K562 (cell line): ENCODE results near the gene MIF. TPM values are rescaled to one million over a fixed set of nuclear protein-coding genes. Genes with fewer than 3 reads are reported as not detected.

ENCODE experiments used
- ARID2 ChIP-seq: fragments of 450-650 bp; IDR thresholded peaks from 2 replicates; pipeline ENCODE4 v1.6.1; 2017; ENCODE audit warnings: antibody characterized with exemption, mild to moderate bottlenecking
- CTBP1 ChIP-seq: fragments of 450-650 bp; IDR thresholded peaks from 2 replicates; pipeline ENCODE4 v1.6.1; 2016; ENCODE audit warnings: borderline replicate concordance
- CTCF ChIP-seq, 3 experiments: IDR thresholded peaks in 2 of 3; conservative IDR thresholded peaks in 1 of 3; 2 replicates each; pipeline ENCODE4 v1.5.1; 2011 to 2012; ENCODE audit warnings: low read length in 3 of 3, mild to moderate bottlenecking in 3 of 3, control low read depth in 2 of 3, improper control_type of control experiment in 1 of 3, inconsistent platforms in 1 of 3, low read depth in 1 of 3, mixed read lengths in 1 of 3, moderate library complexity in 1 of 3; ENCODE audit not compliant: insufficient read depth in 2 of 3
- E4F1 ChIP-seq: fragments of 250-450 bp; sonication (Bioruptor Pico); IDR thresholded peaks from 2 replicates; pipeline ENCODE4 v1.5.0; 2021; ENCODE audit warnings: mild to moderate bottlenecking, borderline replicate concordance
- HNRNPLL ChIP-seq: fragments of 200-400 bp; formaldehyde crosslinking; IDR thresholded peaks from 2 replicates; pipeline ENCODE4 v1.6.1; 2017; ENCODE audit warnings: low read length, low read depth, mild to moderate bottlenecking; ENCODE audit not compliant: poor library complexity, severe bottlenecking
- KDM5B ChIP-seq: fragments of 200-600 bp; sonication (generic); IDR thresholded peaks from 2 replicates; pipeline ENCODE4 v1.6.1; 2012; ENCODE audit warnings: low read depth, mild to moderate bottlenecking, moderate library complexity, low read length, control low read depth, inconsistent platforms; ENCODE audit not compliant: insufficient replicate concordance
- NBN ChIP-seq: fragments of 450-650 bp; IDR thresholded peaks from 2 replicates; pipeline ENCODE4 v1.6.1; 2016; ENCODE audit warnings: low read depth, mild to moderate bottlenecking
- PBX2 ChIP-seq, 2 experiments: IDR thresholded peaks in 1 of 2; conservative IDR thresholded peaks in 1 of 2; 2 replicates each; pipeline ENCODE4 v1.6.1; 2016; ENCODE audit warnings: low read depth in 2 of 2, mild to moderate bottlenecking in 1 of 2, missing compliant biosample characterization in 1 of 2, missing genetic modification characterization in 1 of 2, moderate library complexity in 1 of 2
- POLR2G ChIP-seq: fragments of 200-400 bp; formaldehyde crosslinking; IDR thresholded peaks from 2 replicates; pipeline ENCODE4 v1.6.1; 2017; ENCODE audit warnings: low read depth, mild to moderate bottlenecking, antibody characterized with exemption, low read length, moderate library complexity
- RBFOX2 ChIP-seq: fragments of 200-400 bp; formaldehyde crosslinking; IDR thresholded peaks from 2 replicates; pipeline ENCODE4 v1.6.1; 2017; ENCODE audit warnings: low read depth, mild to moderate bottlenecking, low read length, moderate library complexity
- polyA plus RNA-seq, 8 experiments: library from polyadenylated mRNA; depleted of rRNA in 4 of 8; stranded (reverse) in 5 of 8; unstranded in 3 of 8; fragments of >200 nt; fragmentation: Nextera tagmentation in 2 of 8; fragmentation: Illumina TruSeq in 1 of 8; extraction: Ambion mirVana in 2 of 8; extraction: Trizol in 1 of 8; gene quantifications; 2 replicates each; pipeline versions ENCODE4 v1.2.1 to v1.2.3, GENCODE V29; 2011 to 2014; ENCODE audit warnings: inconsistent platforms in 1 of 8, missing spikeins in 1 of 8
- total RNA-seq, 7 experiments: library from RNA; depleted of rRNA in 6 of 7; stranded (reverse); fragments of >200 nt in 6 of 7; fragmentation: Illumina TruSeq in 2 of 7; extraction: Trizol in 2 of 7; gene quantifications; 2 replicates each; pipeline versions ENCODE4 v1.2.1 to v1.2.3, GENCODE V29; 2011 to 2021; ENCODE audit warnings: low replicate concordance in 1 of 7
- TF ChIP-seq, protein P1 (sequence below): IDR thresholded peaks from 2 replicates; pipeline ENCODE4 v1.6.1; 2011; ENCODE audit warnings: borderline replicate concordance, low read depth, mild to moderate bottlenecking, moderate library complexity, low read length; ENCODE audit not compliant: insufficient read depth, poor library complexity, severe bottlenecking
- TF ChIP-seq, protein P2 (sequence below): fragments of 450-650 bp; formaldehyde crosslinking; IDR thresholded peaks from 2 replicates; pipeline ENCODE4 v1.4.0; 2022; ENCODE audit warnings: missing genetic modification characterization

Gene MIF
- total and polyA plus RNA-seq, 9 of the 15 experiments (the other 6 are each of a cell fraction or from before 2014, with no cell fraction given) = 7.4 to 666 (median 193) TPM

DNA sequence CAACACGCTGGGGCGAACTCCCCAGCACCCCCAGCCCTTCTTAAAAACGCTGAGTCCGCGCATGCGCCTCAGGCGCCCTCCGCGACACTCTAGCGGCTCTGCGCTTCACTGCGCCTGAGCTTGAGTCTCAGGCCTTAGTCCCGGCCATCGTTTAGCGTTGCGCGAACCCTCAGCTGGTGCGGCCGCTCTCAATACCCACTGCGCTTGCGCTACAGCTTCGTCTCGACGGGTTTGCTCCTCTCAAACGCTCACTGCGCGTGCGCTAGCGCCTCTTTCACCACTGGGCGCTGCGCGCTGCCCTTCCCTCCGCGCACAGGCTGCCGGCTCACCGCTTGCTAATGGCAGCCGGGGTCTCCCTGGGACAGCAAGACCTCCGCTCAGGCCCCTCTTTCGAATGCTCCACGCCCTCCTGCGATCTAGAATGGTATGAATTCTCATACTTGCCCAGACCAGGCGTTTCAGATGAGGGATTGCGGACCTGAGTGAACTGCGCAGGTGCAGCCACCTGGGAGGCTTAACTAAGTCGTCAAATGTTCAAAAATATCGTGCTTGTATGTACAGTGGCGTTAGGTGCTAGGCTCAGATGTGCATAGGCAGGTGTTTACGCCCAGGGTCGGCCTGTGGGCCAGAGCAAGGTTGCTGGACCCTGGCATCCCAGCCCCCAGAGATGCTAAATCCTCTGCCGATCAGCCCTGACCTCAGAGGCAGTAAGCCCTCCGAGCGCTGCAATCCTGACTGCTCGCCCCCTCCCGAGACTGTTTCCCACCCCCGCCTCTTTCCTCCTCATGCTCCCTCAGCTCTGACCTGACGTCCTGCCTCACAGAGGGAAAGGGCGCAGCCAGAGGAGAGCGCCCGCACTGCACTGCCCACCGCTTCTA is 36.3 kb upstream of the MIF start, which contains the start of gene SLC2A11 (continued):
- TF ChIP-seq KDM5B (peak; percentile 64), PBX2 (CRISPR knock-in tag; IDR thresholded peaks at IDR 0.05; ENCODE audit: low read depth) (no peak), PBX2 (tag; conservative IDR thresholded peaks at IDR 0.05; ENCODE audit: low read depth) (no peak), NBN (no peak), HNRNPLL (peak; percentile 85), CTBP1 (0 out of 2 replicates have a peak, but pooled peaks have one; percentile 19), POLR2G (peak; percentile 86), ARID2 (no peak), RBFOX2 (peak; percentile 82), E4F1 (no peak), CTCF (IDR thresholded peaks at IDR 0.05 in 2 of 3, conservative IDR thresholded peaks at IDR 0.05 in 1 of 3; ENCODE audit: insufficient read depth in 2 of 3, low read depth in 1 of 3, low read length in 3 of 3) (peak in 2 of 3 experiments; percentile 8 to 18; a peak in 2 of 6 replicates)
- TF ChIP-seq, protein P1, sequence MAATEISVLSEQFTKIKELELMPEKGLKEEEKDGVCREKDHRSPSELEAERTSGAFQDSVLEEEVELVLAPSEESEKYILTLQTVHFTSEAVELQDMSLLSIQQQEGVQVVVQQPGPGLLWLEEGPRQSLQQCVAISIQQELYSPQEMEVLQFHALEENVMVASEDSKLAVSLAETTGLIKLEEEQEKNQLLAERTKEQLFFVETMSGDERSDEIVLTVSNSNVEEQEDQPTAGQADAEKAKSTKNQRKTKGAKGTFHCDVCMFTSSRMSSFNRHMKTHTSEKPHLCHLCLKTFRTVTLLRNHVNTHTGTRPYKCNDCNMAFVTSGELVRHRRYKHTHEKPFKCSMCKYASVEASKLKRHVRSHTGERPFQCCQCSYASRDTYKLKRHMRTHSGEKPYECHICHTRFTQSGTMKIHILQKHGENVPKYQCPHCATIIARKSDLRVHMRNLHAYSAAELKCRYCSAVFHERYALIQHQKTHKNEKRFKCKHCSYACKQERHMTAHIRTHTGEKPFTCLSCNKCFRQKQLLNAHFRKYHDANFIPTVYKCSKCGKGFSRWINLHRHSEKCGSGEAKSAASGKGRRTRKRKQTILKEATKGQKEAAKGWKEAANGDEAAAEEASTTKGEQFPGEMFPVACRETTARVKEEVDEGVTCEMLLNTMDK = peak; percentile 89
- TF ChIP-seq, protein P2, sequence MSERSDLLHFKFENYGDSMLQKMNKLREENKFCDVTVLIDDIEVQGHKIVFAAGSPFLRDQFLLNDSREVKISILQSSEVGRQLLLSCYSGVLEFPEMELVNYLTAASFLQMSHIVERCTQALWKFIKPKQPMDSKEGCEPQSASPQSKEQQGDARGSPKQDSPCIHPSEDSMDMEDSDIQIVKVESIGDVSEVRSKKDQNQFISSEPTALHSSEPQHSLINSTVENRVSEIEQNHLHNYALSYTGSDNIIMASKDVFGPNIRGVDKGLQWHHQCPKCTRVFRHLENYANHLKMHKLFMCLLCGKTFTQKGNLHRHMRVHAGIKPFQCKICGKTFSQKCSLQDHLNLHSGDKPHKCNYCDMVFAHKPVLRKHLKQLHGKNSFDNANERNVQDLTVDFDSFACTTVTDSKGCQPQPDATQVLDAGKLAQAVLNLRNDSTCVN = no peak
